ENCODE results near the gene KNCN.

KNCN gene

GRCh38 chr1:46551597-46552095 is at the start of gene KNCN:
Gene KNCN (minus strand): TSS chr1:46551647. CDS start chr1:46551215, 432 bp downstream.
- no peak for DNase-seq

GRCh38 chr1:46599059-46599970 is 47.9 kb upstream of the KNCN start:
- DNase-seq, result no peak

GRCh38 chr1:46596846-46597245 is 45.4 kb upstream of the KNCN start:
- no peak for DNase-seq

GRCh38 chr1:46596036-46596435 is 44.6 kb upstream of the KNCN start:
- no peak for DNase-seq

DNA sequence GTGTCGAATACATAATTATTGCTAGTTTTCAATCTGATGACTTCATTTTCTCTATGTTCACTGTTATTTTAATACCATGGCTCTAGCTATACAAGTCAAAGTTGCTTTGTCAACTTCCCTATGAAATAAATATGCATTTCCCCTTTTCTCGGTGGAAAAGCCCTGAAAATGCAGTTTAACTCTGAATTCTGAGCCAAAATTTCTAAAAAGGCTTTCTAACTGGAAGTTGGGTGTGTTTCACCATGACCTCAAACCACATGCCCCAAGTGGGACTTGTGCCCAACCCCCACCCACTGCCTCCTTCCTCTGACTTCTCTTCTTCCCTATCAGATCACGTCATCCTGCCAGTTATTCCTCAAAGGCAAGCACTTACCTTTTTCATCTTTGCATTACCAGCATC is 43.7 kb upstream of the KNCN start:
- no peak for DNase-seq

DNA sequence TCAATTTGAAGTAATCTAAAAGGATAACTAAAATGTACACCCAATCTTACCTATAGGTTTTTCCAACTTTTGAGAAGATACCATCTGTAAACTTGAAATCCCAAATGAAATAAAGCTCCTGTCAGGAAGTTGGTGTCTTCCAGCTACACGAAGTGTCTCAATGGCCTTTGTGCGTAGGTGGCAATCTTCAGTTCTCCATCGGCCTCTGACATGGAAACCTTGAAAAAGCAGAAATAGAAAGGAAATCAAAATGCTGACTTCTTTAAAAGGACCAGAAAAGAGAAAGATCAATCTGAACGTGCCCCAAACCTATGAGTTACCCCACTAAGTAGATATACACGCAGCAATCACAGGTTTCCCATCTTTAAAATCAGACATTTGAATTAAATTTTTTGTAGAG is 42.6 kb upstream of the KNCN start:
- no peak for DNase-seq

DNA sequence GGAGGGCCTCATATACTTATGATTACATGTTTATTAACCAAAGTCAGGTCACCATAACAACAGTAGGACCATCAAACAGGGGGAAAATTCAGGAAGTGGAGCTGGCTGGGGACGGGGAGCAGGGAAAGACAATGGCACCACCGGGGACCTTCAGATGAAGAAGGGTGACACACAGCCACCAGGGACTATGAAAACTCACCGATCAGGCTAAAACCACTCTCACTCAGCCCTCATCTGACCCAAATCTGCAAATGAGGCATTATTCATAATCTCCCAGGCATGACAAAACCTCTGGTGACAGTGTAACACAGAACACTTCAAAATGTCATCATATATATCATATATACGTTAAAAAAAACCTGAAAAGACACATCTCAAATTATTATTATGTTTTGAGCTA is 41.4 kb upstream of the KNCN start:
- DNase-seq, result no peak

DNA sequence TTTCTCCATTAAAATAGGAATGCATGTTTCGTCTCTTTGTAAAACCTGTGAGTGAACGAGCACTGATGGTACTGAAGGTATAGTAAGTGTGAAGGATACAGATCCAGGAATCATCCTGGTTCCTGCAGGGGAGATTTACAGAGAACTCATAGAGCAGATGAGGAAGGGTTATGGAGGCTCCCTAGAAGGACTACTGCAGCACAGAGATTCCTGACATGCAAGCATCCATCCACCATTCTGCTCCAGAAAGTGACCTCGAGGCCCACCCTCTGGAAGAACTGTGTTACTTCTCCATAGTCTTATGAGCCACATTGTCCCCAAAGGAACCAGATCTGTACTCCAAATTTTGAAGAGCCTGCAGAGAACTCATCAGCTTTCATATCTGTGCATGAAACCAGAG is 38.1 kb upstream of the KNCN start:
- no peak for DNase-seq

- no peak for DNase-seq
Observed at GRCh38 chr1:46587069-46587468, 35.6 kb upstream of the KNCN start.

DNA sequence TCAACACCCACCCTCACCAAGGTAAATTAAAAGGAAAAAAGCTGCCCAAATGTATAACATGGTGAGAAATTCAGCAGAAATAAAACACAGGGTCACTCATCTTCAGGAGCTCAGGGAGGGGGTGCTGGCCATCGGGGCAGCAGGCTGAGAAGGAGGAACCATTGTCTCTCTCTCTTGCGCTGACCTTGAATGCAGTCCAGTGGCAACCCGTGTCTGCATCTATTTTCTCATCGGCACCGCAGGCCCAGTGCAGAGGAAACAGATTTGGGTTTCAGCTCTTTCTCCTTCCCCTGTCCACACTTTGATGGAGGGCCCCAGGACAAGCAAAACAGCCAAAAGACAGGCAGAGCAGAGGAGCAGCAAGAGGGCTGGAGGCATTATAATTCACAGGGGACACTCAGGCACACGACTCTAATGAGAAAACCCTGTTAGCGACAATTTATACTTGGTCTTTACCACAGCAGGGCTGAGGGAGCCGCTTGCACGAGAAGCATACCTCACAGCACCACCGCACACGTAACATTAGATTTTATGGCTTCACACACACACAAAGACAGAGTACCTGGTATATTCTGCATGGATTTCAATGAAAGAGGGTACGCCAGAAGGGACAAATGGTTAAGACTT is 34.0 kb upstream of the KNCN start:
- DNase-seq, result no peak

DNA sequence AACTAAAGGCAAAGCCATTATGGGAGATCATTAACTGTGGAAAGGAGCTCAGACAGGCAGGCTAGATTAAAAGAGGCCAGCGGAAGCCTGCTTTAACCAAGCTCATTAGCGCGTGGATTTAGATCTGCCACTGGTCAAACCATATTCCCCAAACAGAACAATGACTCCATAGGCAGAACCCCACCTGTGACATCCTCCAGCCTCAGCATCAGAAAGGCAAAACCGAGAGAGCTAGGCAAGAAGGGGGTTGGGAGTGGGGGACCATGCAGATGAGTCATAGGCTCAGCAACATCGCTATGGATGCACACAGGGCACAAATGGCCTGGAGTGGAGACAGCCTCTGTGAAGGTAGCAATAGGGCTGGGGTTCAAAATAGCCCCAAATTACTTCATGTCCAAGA is 32.0 kb upstream of the KNCN start:
- DNase-seq, result no peak

GRCh38 chr1:46582972-46583371 is 31.5 kb upstream of the KNCN start:
- no peak for DNase-seq

DNA sequence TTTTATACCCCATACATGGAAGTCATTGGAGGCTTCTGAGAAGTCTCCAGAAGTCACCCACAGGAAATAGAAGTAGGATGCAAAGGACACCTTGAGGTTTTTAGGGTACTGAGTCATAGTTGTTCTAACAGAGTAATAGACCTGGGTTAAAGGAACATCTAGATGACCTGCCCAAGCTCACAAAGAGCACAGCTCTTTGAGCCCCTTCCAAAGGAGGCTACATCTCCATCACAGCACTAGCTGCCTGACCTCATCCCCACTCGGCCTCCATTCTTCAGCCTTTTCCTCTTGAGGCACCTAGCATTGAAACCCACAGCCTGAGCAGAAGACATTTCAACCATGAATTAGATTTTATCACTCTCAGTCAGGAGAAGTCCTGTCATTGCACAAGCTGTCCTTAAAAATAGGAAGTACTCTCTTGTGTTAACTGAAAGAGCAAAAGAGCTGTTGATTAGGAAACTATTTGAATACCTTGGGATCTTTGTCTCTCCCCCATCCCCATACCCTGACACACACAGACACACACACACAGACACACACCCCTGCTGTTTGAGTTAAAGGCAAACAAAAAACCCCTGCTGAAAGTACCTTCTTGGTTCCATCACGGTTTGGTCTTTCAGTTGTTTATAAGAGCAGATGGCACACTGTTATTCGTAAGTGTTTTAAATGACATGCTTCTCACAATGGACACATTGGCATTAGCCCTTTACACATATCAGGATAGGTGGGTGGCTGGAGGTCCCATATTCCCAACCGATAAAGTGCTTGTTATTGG is 30.4 kb upstream of the KNCN start:
- DNase-seq, result no peak

DNA sequence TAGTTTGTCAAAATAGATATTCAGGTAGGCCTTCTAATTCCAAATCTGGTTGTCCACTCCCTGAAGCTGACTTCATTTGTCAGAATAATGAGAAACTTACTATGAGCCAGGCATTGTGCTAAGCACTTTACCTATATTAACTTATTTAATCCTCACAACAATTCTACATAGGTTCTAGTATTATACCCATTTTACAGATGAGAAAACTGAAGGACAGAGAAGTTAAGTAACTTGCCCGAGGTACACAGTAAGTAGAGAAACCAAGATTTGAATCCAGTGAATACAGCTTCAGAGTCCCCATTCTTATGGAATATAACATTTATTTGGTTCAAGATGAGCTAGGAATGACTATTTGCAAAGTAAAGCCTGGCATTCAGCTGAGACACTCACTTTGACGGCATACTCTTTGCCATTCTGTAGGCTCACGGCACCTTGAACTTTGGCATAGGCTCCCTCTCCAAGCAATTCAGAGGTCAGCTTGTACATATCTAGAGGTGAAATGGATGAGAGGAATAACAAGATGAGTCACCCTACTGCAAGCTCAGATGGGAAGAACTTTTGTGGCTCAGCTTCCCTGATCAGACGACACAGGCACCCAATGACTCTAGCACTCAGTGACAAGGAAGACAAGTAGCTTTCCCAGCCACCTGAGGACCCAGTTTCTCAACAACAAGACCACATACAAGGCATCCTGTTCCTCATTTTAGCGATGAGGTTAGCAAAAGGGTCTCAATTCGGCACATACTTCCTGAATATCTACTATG is 28.9 kb upstream of the KNCN start:
- no peak for DNase-seq

DNA sequence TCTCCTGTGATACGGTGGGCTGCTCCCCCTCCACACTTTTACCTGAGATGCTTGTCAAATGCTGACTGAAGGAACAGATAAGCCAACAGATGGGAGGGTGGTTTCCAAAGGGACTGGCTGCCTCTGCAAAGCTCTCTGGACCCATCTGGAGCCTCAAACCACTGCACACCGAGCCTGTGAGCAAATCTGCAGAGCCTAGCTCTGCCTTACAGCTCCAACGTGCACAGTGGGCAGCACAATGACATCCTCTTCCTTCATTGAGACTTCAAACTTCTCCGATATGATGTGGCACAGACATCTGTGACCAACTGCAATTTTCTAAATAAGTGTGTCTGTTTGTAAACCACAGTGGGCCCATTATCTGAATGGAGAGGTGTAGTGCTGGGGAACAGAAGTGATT is 26.2 kb upstream of the KNCN start:
- DNase-seq, result no peak

- DNase-seq, result no peak
Observed at GRCh38 chr1:46576596-46576995, 25.1 kb upstream of the KNCN start.

- no peak for DNase-seq
Observed at GRCh38 chr1:46575778-46576177, 24.3 kb upstream of the KNCN start.

GRCh38 chr1:46575300-46575699 is 23.9 kb upstream of the KNCN start:
- no peak for DNase-seq

DNA sequence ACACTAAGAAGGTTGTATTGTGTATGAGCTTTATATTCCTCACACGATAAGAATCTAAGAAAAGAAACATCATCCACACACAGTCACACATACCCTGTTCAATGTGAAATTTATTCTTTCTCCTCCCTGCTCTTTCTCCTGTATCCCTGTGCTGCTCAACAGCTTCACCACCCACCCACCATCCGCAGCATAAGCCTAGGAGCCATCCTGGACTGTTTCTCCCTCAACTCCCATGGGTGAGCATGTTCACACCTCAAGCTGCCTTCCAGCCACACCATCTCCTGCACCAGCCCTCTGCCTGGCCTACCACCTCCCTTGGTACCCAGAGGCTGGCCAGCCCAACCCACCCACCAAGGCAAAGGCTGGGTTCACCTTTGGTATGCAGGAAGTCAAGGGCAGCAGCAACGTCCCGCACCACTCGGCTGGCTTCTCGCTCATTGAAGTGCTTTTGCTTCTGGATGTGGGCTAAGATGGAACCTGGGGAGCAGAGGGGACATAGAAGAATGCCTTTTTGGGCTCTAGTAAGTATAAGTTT is 20.3 kb upstream of the KNCN start:
- DNase-seq, result no peak

- DNase-seq, result no peak
Observed at GRCh38 chr1:46569884-46570725, 18.7 kb upstream of the KNCN start.

DNA sequence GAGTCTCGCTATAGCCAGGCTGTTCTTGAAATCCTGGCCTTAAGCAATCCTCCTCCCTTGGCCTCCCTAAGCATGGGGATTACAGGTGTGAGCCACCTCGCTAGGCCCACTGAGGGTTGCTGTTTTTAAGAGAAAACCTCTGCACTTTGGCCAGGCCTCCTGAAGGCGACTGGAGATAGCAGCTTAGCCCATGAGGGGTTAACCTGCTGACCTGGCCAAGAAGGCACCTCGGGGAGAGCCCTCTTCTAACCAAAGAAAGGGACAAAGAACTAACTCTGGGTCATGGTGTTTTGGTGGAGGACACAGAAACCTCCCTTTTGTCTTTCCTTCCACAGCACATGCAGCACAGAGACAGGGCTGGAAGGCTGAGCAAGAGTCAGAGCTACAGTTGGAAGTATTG is 17.7 kb upstream of the KNCN start:
- no peak for DNase-seq

Measured in DMS79 treated with DMSO at 0.1 percent for 48 hours (cell line).